ENCODE measurements around the gene SYT17.

DNA sequence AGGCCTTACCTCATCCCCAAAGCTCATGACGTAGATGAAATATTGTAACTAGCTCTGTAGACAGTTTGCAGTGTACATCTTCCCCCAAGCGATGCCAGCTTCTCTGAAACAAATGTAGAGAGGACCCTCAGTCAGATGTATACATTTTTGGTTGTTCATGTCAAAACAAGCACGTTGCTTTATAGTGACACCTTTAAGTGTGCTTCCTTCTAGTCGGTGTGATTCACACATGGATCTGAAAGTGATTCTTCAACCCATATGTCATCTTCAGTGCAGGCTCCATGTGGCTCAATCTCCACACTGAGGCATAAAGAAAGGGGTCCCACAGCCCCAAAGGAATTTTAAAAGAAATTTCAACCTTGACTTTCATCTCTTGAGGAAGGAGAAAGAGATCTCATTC lies 86.6 kb downstream of the SYT17 start:
- TF ChIP-seq, protein P1, sequence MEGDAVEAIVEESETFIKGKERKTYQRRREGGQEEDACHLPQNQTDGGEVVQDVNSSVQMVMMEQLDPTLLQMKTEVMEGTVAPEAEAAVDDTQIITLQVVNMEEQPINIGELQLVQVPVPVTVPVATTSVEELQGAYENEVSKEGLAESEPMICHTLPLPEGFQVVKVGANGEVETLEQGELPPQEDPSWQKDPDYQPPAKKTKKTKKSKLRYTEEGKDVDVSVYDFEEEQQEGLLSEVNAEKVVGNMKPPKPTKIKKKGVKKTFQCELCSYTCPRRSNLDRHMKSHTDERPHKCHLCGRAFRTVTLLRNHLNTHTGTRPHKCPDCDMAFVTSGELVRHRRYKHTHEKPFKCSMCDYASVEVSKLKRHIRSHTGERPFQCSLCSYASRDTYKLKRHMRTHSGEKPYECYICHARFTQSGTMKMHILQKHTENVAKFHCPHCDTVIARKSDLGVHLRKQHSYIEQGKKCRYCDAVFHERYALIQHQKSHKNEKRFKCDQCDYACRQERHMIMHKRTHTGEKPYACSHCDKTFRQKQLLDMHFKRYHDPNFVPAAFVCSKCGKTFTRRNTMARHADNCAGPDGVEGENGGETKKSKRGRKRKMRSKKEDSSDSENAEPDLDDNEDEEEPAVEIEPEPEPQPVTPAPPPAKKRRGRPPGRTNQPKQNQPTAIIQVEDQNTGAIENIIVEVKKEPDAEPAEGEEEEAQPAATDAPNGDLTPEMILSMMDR (conservative IDR thresholded peaks at IDR 0.05) = no peak
- no peak for TF ChIP-seq ZFX (IDR thresholded peaks at IDR 0.05)

Data from C4-2B (cell line).